PFSK-1 (cell line): ENCODE measurements around the gene CCR3.

Experiments used
- FOXP2 ChIP-seq: optimal IDR thresholded peaks from 2 replicates; pipeline ENCODE3; 2011; ENCODE audit warnings: borderline replicate concordance, control low read depth, inconsistent platforms; ENCODE audit not compliant: insufficient read depth; ENCODE audit errors: extremely low read length, extremely low read depth
- POLR2AphosphoS5 ChIP-seq: IDR thresholded peaks from 2 replicates; pipeline ENCODE4 v1.6.1; 2012; ENCODE audit warnings: low read depth, mild to moderate bottlenecking, control low read depth, low read length, moderate library complexity
- SIN3A ChIP-seq: IDR thresholded peaks from 2 replicates; pipeline ENCODE4 v1.6.1; 2012; ENCODE audit warnings: mild to moderate bottlenecking, low read length, moderate library complexity, borderline replicate concordance; ENCODE audit not compliant: insufficient read depth
- TAF1 ChIP-seq: IDR thresholded peaks from 2 replicates; pipeline ENCODE4 v1.6.1; 2012; ENCODE audit warnings: low read length, control low read depth, borderline replicate concordance; ENCODE audit not compliant: insufficient read depth
- TF ChIP-seq, protein P1 (sequence below), 2 experiments: IDR thresholded peaks; 2 replicates each; pipeline versions ENCODE4 v1.6.1 to v1.8.0; 2011 to 2012; ENCODE audit warnings: low read depth in 2 of 2, low read length in 2 of 2, control low read depth in 1 of 2, inconsistent platforms in 1 of 2, mild to moderate bottlenecking in 1 of 2, moderate library complexity in 1 of 2; ENCODE audit not compliant: insufficient read depth in 1 of 2

The CCR3 gene

DNA sequence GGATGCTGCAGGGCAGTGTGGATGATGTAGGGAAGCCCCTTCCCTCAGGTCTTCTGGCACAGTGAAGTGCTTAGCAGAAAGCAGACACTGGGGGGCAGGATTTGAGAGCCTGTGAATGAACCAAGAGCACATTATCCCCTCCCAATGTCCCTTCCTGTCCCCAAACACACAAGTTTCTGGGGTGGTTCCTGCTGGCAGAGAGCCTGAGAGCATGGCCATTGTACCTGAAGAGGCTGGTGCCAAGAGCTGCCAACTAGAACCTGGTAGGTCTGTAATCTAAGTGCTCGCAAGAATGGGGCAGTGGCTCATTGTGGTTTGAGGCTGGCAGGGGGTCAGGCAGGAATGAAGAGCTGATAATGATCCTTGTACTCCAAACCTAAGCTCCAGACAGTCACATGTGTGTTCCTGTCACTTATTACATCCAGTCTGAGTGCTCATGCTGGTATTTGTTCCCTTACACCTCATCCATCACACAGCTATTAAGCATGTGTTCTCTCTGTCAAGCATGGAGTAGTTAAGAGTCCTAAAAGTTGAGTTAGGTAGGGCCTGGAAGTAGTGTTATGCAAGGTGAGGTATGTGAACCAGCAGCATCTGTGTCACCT lies 27.4 kb upstream of the CCR3 start:
- no peak for TF ChIP-seq SIN3A
- TF ChIP-seq POLR2AphosphoS5, result no peak
- TF ChIP-seq FOXP2, result no peak
- TF ChIP-seq, protein P1, sequence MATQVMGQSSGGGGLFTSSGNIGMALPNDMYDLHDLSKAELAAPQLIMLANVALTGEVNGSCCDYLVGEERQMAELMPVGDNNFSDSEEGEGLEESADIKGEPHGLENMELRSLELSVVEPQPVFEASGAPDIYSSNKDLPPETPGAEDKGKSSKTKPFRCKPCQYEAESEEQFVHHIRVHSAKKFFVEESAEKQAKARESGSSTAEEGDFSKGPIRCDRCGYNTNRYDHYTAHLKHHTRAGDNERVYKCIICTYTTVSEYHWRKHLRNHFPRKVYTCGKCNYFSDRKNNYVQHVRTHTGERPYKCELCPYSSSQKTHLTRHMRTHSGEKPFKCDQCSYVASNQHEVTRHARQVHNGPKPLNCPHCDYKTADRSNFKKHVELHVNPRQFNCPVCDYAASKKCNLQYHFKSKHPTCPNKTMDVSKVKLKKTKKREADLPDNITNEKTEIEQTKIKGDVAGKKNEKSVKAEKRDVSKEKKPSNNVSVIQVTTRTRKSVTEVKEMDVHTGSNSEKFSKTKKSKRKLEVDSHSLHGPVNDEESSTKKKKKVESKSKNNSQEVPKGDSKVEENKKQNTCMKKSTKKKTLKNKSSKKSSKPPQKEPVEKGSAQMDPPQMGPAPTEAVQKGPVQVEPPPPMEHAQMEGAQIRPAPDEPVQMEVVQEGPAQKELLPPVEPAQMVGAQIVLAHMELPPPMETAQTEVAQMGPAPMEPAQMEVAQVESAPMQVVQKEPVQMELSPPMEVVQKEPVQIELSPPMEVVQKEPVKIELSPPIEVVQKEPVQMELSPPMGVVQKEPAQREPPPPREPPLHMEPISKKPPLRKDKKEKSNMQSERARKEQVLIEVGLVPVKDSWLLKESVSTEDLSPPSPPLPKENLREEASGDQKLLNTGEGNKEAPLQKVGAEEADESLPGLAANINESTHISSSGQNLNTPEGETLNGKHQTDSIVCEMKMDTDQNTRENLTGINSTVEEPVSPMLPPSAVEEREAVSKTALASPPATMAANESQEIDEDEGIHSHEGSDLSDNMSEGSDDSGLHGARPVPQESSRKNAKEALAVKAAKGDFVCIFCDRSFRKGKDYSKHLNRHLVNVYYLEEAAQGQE (IDR thresholded peaks at IDR 0.05; ENCODE audit: insufficient read depth in 1 of 2, low read depth in 2 of 2, low read length in 2 of 2), result no peak
- no peak for TF ChIP-seq TAF1

DNA sequence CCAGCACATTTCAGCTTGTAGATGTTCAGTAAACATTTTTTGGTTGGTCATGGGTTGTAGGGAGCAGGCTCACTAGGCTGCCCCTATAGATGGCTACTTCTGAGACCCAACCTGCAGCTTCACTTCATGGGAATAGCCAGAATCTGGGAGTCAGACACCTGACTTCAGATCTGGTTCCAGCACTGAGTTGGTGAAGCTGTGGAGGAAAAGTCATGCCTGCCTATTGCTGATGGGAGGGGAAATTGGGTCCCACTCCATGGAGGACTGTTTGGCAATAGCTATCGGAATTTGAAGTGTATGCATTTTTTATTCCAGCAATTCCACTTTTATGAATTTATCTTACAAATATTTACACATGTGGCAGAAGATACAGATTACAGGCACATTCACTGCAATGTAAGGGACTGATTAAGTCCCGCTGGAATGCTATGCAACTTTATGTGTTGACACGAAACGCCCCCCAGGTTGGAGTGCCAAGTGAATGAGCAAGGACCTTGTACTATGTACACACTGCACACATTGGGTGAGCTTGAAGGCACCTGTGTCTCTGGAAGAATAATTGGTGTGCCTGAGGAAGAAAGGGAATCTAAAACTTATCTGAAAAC lies 26.3 kb upstream of the CCR3 start:
- TF ChIP-seq FOXP2 (no peak), TAF1 (no peak), POLR2AphosphoS5 (no peak), SIN3A (no peak)
- TF ChIP-seq, protein P1 (IDR thresholded peaks at IDR 0.05; ENCODE audit: insufficient read depth in 1 of 2, low read depth in 2 of 2, low read length in 2 of 2), result no peak

DNA sequence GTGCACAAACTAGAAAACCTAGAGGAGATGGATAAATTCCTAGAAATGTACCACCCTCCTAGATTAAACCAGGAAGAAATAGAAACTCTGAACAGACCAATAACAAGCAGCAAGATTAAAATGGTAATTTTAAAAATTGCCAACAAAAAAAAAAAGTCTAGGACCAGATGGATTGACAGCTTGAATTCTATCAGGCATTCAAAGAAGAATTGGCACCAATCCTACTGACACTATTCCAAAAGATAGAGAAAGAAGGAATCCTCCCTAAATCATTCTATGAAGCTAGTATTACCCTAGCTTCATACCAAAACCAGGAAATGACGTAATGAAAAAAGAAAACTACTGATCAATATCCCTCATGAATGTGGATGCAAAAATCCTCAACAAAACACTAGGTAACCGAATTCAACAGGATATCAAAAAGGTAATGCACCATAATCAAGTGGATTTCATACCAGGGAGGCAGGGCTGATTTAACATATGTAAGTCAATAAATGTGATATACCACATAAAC lies 24.0 kb upstream of the CCR3 start:
- no peak for TF ChIP-seq FOXP2
- TF ChIP-seq, protein P1 (IDR thresholded peaks at IDR 0.05; ENCODE audit: insufficient read depth in 1 of 2, low read depth in 2 of 2, low read length in 2 of 2), result no peak
- TF ChIP-seq TAF1, result no peak
- TF ChIP-seq SIN3A, result no peak
- TF ChIP-seq POLR2AphosphoS5, result no peak

DNA sequence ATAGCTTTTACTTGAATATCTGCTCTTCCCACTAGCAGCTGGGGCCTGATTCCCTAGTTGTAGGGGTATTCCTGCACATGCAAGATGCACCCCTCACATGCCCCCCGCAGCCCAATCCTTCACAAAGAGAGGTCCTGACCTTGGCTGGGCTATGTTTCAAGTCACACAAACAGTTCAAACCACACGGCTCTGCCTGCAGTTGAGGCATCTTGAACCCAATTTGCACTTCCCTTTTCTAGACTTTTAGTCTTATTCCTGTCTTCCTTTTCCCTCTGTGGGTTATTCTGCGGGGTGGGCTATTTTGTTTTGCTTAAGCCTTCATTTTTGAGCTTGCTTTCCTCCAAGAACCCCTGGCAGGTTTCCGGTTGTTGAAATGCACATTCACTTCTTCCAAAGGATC lies 20.9 kb upstream of the CCR3 start:
- TF ChIP-seq, protein P1 (IDR thresholded peaks at IDR 0.05; ENCODE audit: insufficient read depth in 1 of 2, low read depth in 2 of 2, low read length in 2 of 2), result no peak
- TF ChIP-seq FOXP2, result no peak
- TF ChIP-seq POLR2AphosphoS5, result no peak
- no peak for TF ChIP-seq TAF1
- no peak for TF ChIP-seq SIN3A
